Keratinocyte (primary cell): ENCODE data around the gene PGRMC2. TPM values are rescaled to one million over a fixed set of nuclear protein-coding genes. Genes with fewer than 3 reads are reported as not detected.

Source experiments
- DNase-seq: peaks from one replicate; pipeline ENCODE4 v3.0.0-alpha.2; 2011; ENCODE audit warnings: low read depth, missing footprints, low spot score
- FAIRE-seq: peaks from 2 replicates; lab custom pipeline; 2011; peaks lifted over from hg19 to GRCh38; lab: Jason Lieb, UNC
- H2AFZ ChIP-seq: 2 replicates; pipeline ENCODE4 v1.6.0; 2012; ENCODE audit warnings: low read length, control low read depth, inconsistent platforms; ENCODE audit not compliant: control insufficient read depth
- H3K27ac ChIP-seq: 2 replicates; pipeline ENCODE4 v1.5.1; 2011; ENCODE audit warnings: low read length; ENCODE audit not compliant: control insufficient read depth, insufficient read depth
- H3K27me3 ChIP-seq: 3 replicates; pipeline ENCODE4 v1.6.0; 2011; ENCODE audit warnings: low read length; ENCODE audit not compliant: control insufficient read depth, insufficient read depth; ENCODE audit errors: extremely low read depth
- H3K36me3 ChIP-seq, 2 experiments: 2 replicates in 1 of 2; 3 replicates in 1 of 2; pipeline ENCODE4 v1.5.1; 2011; ENCODE audit warnings: low read length in 2 of 2, mild to moderate bottlenecking in 1 of 2; ENCODE audit not compliant: control insufficient read depth in 2 of 2, insufficient read depth in 2 of 2; ENCODE audit errors: extremely low read depth in 1 of 2
- H3K4me1 ChIP-seq: 3 replicates; pipeline ENCODE4 v1.5.1; 2011; ENCODE audit warnings: low read length; ENCODE audit not compliant: control insufficient read depth, insufficient read depth; ENCODE audit errors: extremely low read depth
- H3K4me2 ChIP-seq: 3 replicates; pipeline ENCODE4 v1.6.0; 2011; ENCODE audit warnings: low read depth, low read length; ENCODE audit not compliant: control insufficient read depth, insufficient read depth; ENCODE audit errors: extremely low read depth
- H3K4me3 ChIP-seq, 3 experiments: fragments of 200-600 bp in 1 of 3; sonication (generic) in 1 of 3; 2 replicates in 2 of 3; 3 replicates in 1 of 3; pipeline ENCODE4 v1.5.1; 2011 to 2016; ENCODE audit warnings: low read length in 3 of 3, mild to moderate bottlenecking in 3 of 3, control low read depth in 2 of 3, inconsistent platforms in 1 of 3, low read depth in 1 of 3, mixed read lengths in 1 of 3, mixed run types in 1 of 3, moderate library complexity in 1 of 3; ENCODE audit not compliant: control insufficient read depth in 2 of 3, insufficient read depth in 2 of 3; ENCODE audit errors: extremely low read depth in 1 of 3
- H3K79me2 ChIP-seq: 2 replicates; pipeline ENCODE4 v1.6.0; 2012; ENCODE audit warnings: low read length; ENCODE audit not compliant: control insufficient read depth, insufficient read depth
- H3K9ac ChIP-seq: 3 replicates; pipeline ENCODE4 v1.6.0; 2011; ENCODE audit warnings: low read length; ENCODE audit not compliant: control insufficient read depth, insufficient read depth; ENCODE audit errors: extremely low read depth
- H3K9me1 ChIP-seq: 3 replicates; pipeline ENCODE4 v1.6.0; 2011; ENCODE audit warnings: low read length; ENCODE audit not compliant: control insufficient read depth, insufficient read depth; ENCODE audit errors: extremely low read depth
- H3K9me3 ChIP-seq: 2 replicates; pipeline ENCODE4 v1.5.1; 2012; ENCODE audit warnings: low read depth, low read length; ENCODE audit not compliant: control insufficient read depth
- H4K20me1 ChIP-seq: 3 replicates; pipeline ENCODE4 v1.6.0; 2011; ENCODE audit warnings: low read length; ENCODE audit not compliant: control insufficient read depth, insufficient read depth; ENCODE audit errors: extremely low read depth
- CTCF ChIP-seq, 3 experiments: IDR thresholded peaks in 1 of 3; conservative IDR thresholded peaks in 1 of 3; optimal IDR thresholded peaks in 1 of 3; 2 replicates in 2 of 3; 3 replicates in 1 of 3; pipeline versions ENCODE3 to v1.5.1; 2011; ENCODE audit warnings: low read length in 3 of 3, mild to moderate bottlenecking in 3 of 3, moderate library complexity in 2 of 3, control low read depth in 1 of 3, inconsistent platforms in 1 of 3; ENCODE audit not compliant: insufficient read depth in 2 of 3; ENCODE audit errors: extremely low read depth in 1 of 3
- EZH2 ChIP-seq: IDR thresholded peaks from one replicate; pipeline ENCODE4 v1.6.1; 2012; ENCODE audit warnings: inconsistent platforms, mild to moderate bottlenecking, low read length, moderate library complexity
- dilution Hi-C: fragments of 300-500 bp; cut with MboI; formaldehyde crosslinking; loops from one replicate; pipeline ENCODE4 v1.7.0; 2020; ENCODE audit warnings: low sequenced_read_pairs; ENCODE audit not compliant: extremely low pct_ligation_motif_present
- polyA plus RNA-seq, 5 experiments: library from polyadenylated mRNA; depleted of rRNA in 3 of 5; stranded (reverse) in 3 of 5; stranded (forward) in 1 of 5; unstranded in 1 of 5; fragments of >200 nt; gene quantifications; 1 replicate in 1 of 5; 2 replicates in 3 of 5; 3 replicates in 1 of 5; pipeline versions ENCODE4 v1.2.1 to v1.2.3, GENCODE V29; 2011 to 2012; ENCODE audit warnings: missing spikeins in 2 of 5, low read depth in 1 of 5, low replicate concordance in 1 of 5

PGRMC2 gene
- polyA plus RNA-seq, 1 donor (not counting 4 experiments of a cell fraction or from before 2014, with no cell fraction given) = 26.7 TPM

GRCh38 chr4:128279624-128280225 is 7.9 kb downstream of the PGRMC2 start:
- H3K27ac ChIP-seq = no peak overlapping the region
- no peaks in the 10 kb centered on the region for H3K27me3 ChIP-seq
- no peak overlapping the region for H3K9ac ChIP-seq
- DNase-seq (no peak), FAIRE-seq (no peak)
- H3K4me1 ChIP-seq = peaks cover 13% of the 10 kb centered on the region
- H2AFZ ChIP-seq = no peak overlapping the region
- dilution Hi-C loops = no loop called here
- H3K79me2 ChIP-seq = peaks cover 84% of the 10 kb centered on the region
- TF ChIP-seq EZH2 = no peak
- no peak for TF ChIP-seq CTCF (optimal IDR thresholded peaks at IDR 0.05 in 1 of 3, IDR thresholded peaks at IDR 0.05 in 1 of 3, conservative IDR thresholded peaks at IDR 0.05 in 1 of 3; ENCODE audit: extremely low read depth in 1 of 3, insufficient read depth in 2 of 3, low read length in 3 of 3)
- H3K4me3 ChIP-seq = no peak overlapping the region
- no peaks in the 10 kb centered on the region for H4K20me1 ChIP-seq
- no peaks in the 10 kb centered on the region for H3K9me1 ChIP-seq
- no peaks in the 10 kb centered on the region for H3K9me3 ChIP-seq
- H3K36me3 ChIP-seq = no peaks in the 10 kb centered on the region
- no peak overlapping the region for H3K4me2 ChIP-seq

- no peaks in the 10 kb centered on the region for H4K20me1 ChIP-seq
- H2AFZ ChIP-seq = no peak overlapping the region
- no peak for DNase-seq
- FAIRE-seq = no peak
- no peak overlapping the region for H3K4me3 ChIP-seq
- H3K4me1 ChIP-seq = peaks cover 6% of the 10 kb centered on the region
- peaks cover 77% of the 10 kb centered on the region for H3K79me2 ChIP-seq
- no peaks in the 10 kb centered on the region for H3K27me3 ChIP-seq
- dilution Hi-C loops = no loop called here
- no peak overlapping the region for H3K9ac ChIP-seq
- no peak for TF ChIP-seq CTCF (optimal IDR thresholded peaks at IDR 0.05 in 1 of 3, IDR thresholded peaks at IDR 0.05 in 1 of 3, conservative IDR thresholded peaks at IDR 0.05 in 1 of 3; ENCODE audit: extremely low read depth in 1 of 3, insufficient read depth in 2 of 3, low read length in 3 of 3)
- TF ChIP-seq EZH2 = no peak
- no peaks in the 10 kb centered on the region for H3K9me3 ChIP-seq
- H3K27ac ChIP-seq = no peak overlapping the region
- peaks cover 0 to 2% of the 10 kb centered on the region in 2 experiments for H3K36me3 ChIP-seq
- H3K9me1 ChIP-seq = no peaks in the 10 kb centered on the region
- no peak overlapping the region for H3K4me2 ChIP-seq
Measured at GRCh38 chr4:128277856-128278255, 9.8 kb downstream of the PGRMC2 start.
